HepG2 (cell line): Measurements from ENCODE around the gene ULK3. TPM values are rescaled to one million over a fixed set of nuclear protein-coding genes. Genes with fewer than 3 reads are reported as not detected.

Experiments
- CBX2 ChIP-seq, 2 experiments: fragments of 200-600 bp in 1 of 2; sonication (generic); formaldehyde crosslinking in 1 of 2; IDR thresholded peaks; 2 replicates each; pipeline versions ENCODE4 v1.7.0 to v1.8.1; 2018 to 2022; ENCODE audit warnings: low read depth in 2 of 2, low read length in 1 of 2, mild to moderate bottlenecking in 1 of 2, missing genetic modification reagents in 1 of 2
- CHCHD3 ChIP-seq: sonication (generic); formaldehyde crosslinking; IDR thresholded peaks from 2 replicates; pipeline ENCODE4 v1.8.0; 2022; ENCODE audit warnings: mild to moderate bottlenecking, missing genetic modification reagents, moderate library complexity
- ISL2 ChIP-seq: sonication (generic); formaldehyde crosslinking; IDR thresholded peaks from 2 replicates; pipeline ENCODE4 v1.5.0; 2020; ENCODE audit warnings: missing genetic modification reagents
- KLF11 ChIP-seq: IDR thresholded peaks from 2 replicates; pipeline ENCODE4 v1.6.1; 2016; ENCODE audit warnings: missing compliant biosample characterization
- MNT ChIP-seq: fragments of 450-650 bp; IDR thresholded peaks from 2 replicates; pipeline ENCODE4 v1.6.1; 2016
- PRMT3 ChIP-seq: sonication (generic); formaldehyde crosslinking; IDR thresholded peaks from 2 replicates; pipeline ENCODE4 v1.8.1; 2022; ENCODE audit warnings: low read depth, mild to moderate bottlenecking, moderate library complexity, missing genetic modification reagents, borderline replicate concordance
- SATB2 ChIP-seq: sonication (generic); formaldehyde crosslinking; IDR thresholded peaks from 2 replicates; pipeline ENCODE4 v1.5.0; 2020; ENCODE audit warnings: missing genetic modification reagents
- SRSF1 ChIP-seq: fragments of 200-400 bp; formaldehyde crosslinking; optimal IDR thresholded peaks from 2 replicates; pipeline ENCODE3; 2017; ENCODE audit warnings: mild to moderate bottlenecking, low read depth, low read length, moderate library complexity
- ZNF124 ChIP-seq: sonication (generic); formaldehyde crosslinking; IDR thresholded peaks from 2 replicates; pipeline ENCODE4 v1.4.0; 2020; ENCODE audit warnings: missing genetic modification reagents
- ZNF275 ChIP-seq: sonication (generic); formaldehyde crosslinking; IDR thresholded peaks from 2 replicates; pipeline ENCODE4 v1.8.0; 2022; ENCODE audit warnings: missing genetic modification reagents, mild to moderate bottlenecking, inconsistent platforms, borderline replicate concordance
- ZNF597 ChIP-seq: sonication (generic); formaldehyde crosslinking; IDR thresholded peaks from 2 replicates; pipeline ENCODE4 v1.5.0; 2020; ENCODE audit warnings: missing genetic modification reagents
- ZNF691 ChIP-seq: sonication (generic); formaldehyde crosslinking; IDR thresholded peaks from 2 replicates; pipeline ENCODE4 v1.4.0; 2020; ENCODE audit warnings: missing genetic modification reagents, low read depth, mild to moderate bottlenecking, borderline replicate concordance
- ZNF720 ChIP-seq: sonication (generic); formaldehyde crosslinking; IDR thresholded peaks from 2 replicates; pipeline ENCODE4 v1.4.0; 2020; ENCODE audit warnings: missing genetic modification reagents
- ZNF777 ChIP-seq: sonication (generic); formaldehyde crosslinking; IDR thresholded peaks from 2 replicates; pipeline ENCODE4 v1.4.0; 2020; ENCODE audit warnings: missing genetic modification reagents
- ZSCAN21 ChIP-seq: sonication (generic); formaldehyde crosslinking; IDR thresholded peaks from 2 replicates; pipeline ENCODE4 v1.8.0; 2022; ENCODE audit warnings: mild to moderate bottlenecking, missing genetic modification reagents, moderate library complexity, borderline replicate concordance
- ZSCAN31 ChIP-seq: sonication (generic); formaldehyde crosslinking; IDR thresholded peaks from 2 replicates; pipeline ENCODE4 v1.5.0; 2020; ENCODE audit warnings: low read depth, mild to moderate bottlenecking, missing genetic modification reagents
- polyA plus RNA-seq, 8 experiments: library from polyadenylated mRNA; depleted of rRNA in 3 of 8; stranded (reverse) in 7 of 8; unstranded in 1 of 8; fragments of >200 nt; fragmentation: Illumina TruSeq in 4 of 8; extraction: Trizol in 4 of 8; gene quantifications; 2 replicates each; pipeline versions ENCODE4 v1.2.1 to v1.2.3, GENCODE V29; 2011 to 2016; ENCODE audit warnings: low read depth in 4 of 8, missing spikeins in 1 of 8, mixed read lengths in 1 of 8; ENCODE audit not compliant: insufficient read depth in 1 of 8
- total RNA-seq, 5 experiments: library from RNA; depleted of rRNA; stranded (reverse); fragments of >200 nt; fragmentation: Illumina TruSeq; extraction: Trizol; gene quantifications; 2 replicates each; pipeline ENCODE4 v1.2.3, GENCODE V29; 2016; ENCODE audit warnings: low read depth in 1 of 5
- TF ChIP-seq, protein P1 (sequence below): sonication (generic); formaldehyde crosslinking; IDR thresholded peaks from 2 replicates; pipeline ENCODE4 v1.5.1; 2020; ENCODE audit warnings: mild to moderate bottlenecking, missing genetic modification reagents, borderline replicate concordance

ULK3 gene
- total and polyA plus RNA-seq, 2 of the 13 experiments (the other 11 are each of a cell fraction or from before 2014, with no cell fraction given): 15.2 to 23.7 TPM

DNA sequence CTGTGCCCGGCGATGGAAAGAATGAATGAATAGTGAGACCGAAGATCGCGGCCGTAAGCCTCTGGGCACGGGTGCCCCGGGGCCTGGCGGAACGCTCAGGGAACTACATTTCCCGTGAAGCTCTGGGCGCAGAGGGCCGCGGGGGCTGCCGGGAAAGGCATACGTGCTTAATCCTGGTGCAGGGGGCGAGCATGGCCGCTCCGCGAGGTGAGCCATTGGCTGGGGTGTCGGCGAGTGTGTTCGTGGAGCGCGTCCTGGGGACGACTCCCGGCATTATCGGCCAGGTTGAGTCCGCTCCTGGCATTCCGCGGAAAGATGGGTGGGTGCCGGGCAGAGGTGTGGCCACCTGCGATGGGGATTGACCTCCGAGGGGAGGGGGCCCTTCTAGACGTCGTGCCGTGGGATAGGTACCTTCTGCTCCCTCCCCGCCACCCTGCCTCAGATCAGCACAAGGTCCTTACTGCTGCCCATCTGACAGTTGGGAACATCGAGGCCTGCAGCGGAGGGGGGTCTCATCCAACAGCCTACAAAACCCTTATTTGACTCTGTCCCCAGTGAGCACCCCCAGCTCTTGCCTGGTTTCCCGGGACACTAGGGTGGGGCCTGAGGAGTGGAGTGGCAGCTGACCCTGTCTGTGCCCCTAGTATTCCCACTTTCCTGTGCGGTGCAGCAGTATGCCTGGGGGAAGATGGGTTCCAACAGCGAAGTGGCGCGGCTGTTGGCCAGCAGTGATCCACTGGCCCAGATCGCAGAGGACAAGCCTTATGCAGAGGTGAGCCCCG is 47.1 kb upstream of the ULK3 start, which contains the start of gene MPI (continued):
- peak; percentile 48; the same call in 1 of the 2 replicates for TF ChIP-seq ZNF691 (CRISPR knock-in tag)
- no peak; the same call in 1 of the 2 replicates for TF ChIP-seq CHCHD3 (CRISPR knock-in tag)
- TF ChIP-seq ZSCAN31: 0 out of 2 replicates have a peak, but pooled peaks have one; percentile 72
- peak; percentile 75; the same call in 1 of the 2 replicates for TF ChIP-seq ZSCAN21 (CRISPR knock-in tag)
- TF ChIP-seq SRSF1: peak; percentile 85
- TF ChIP-seq ZNF597 (CRISPR knock-in tag): 0 out of 2 replicates have a peak, but pooled peaks have one; percentile 95
- TF ChIP-seq, protein P1, sequence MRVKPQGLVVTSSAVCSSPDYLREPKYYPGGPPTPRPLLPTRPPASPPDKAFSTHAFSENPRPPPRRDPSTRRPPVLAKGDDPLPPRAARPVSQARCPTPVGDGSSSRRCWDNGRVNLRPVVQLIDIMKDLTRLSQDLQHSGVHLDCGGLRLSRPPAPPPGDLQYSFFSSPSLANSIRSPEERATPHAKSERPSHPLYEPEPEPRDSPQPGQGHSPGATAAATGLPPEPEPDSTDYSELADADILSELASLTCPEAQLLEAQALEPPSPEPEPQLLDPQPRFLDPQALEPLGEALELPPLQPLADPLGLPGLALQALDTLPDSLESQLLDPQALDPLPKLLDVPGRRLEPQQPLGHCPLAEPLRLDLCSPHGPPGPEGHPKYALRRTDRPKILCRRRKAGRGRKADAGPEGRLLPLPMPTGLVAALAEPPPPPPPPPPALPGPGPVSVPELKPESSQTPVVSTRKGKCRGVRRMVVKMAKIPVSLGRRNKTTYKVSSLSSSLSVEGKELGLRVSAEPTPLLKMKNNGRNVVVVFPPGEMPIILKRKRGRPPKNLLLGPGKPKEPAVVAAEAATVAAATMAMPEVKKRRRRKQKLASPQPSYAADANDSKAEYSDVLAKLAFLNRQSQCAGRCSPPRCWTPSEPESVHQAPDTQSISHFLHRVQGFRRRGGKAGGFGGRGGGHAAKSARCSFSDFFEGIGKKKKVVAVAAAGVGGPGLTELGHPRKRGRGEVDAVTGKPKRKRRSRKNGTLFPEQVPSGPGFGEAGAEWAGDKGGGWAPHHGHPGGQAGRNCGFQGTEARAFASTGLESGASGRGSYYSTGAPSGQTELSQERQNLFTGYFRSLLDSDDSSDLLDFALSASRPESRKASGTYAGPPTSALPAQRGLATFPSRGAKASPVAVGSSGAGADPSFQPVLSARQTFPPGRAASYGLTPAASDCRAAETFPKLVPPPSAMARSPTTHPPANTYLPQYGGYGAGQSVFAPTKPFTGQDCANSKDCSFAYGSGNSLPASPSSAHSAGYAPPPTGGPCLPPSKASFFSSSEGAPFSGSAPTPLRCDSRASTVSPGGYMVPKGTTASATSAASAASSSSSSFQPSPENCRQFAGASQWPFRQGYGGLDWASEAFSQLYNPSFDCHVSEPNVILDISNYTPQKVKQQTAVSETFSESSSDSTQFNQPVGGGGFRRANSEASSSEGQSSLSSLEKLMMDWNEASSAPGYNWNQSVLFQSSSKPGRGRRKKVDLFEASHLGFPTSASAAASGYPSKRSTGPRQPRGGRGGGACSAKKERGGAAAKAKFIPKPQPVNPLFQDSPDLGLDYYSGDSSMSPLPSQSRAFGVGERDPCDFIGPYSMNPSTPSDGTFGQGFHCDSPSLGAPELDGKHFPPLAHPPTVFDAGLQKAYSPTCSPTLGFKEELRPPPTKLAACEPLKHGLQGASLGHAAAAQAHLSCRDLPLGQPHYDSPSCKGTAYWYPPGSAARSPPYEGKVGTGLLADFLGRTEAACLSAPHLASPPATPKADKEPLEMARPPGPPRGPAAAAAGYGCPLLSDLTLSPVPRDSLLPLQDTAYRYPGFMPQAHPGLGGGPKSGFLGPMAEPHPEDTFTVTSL (CRISPR knock-in tag): peak; percentile 72; the same call in 1 of the 2 replicates
- 0 out of 2 replicates have a peak, but pooled peaks have one; percentile 44 for TF ChIP-seq ZNF124
- peak; percentile 83 for TF ChIP-seq ZNF777 (CRISPR knock-in tag)
- peak; percentile 74; the same call in 1 of the 2 replicates for TF ChIP-seq ISL2 (CRISPR knock-in tag)
- TF ChIP-seq KLF11 (CRISPR knock-in tag): no peak; the same call in 1 of the 2 replicates
- peak; percentile 77; the same call in 1 of the 2 replicates for TF ChIP-seq SATB2 (CRISPR knock-in tag)
- 0 out of 2 replicates have a peak, but pooled peaks have one; percentile 20 for TF ChIP-seq MNT
- no peak for TF ChIP-seq CBX2 (IDR thresholded peaks at IDR 0.05; ENCODE audit: low read depth, low read length)
- no peak for TF ChIP-seq CBX2 (CRISPR knock-in tag; IDR thresholded peaks at IDR 0.05; ENCODE audit: low read depth)
- TF ChIP-seq ZNF720 (CRISPR knock-in tag): no peak
- TF ChIP-seq ZNF275: peak; percentile 85; the same call in 1 of the 2 replicates
- TF ChIP-seq PRMT3 (CRISPR knock-in tag): 0 out of 2 replicates have a peak, but pooled peaks have one; percentile 35
